ENCODE measurements around the gene SZT2. TPM values are rescaled to one million over a fixed set of nuclear protein-coding genes. Genes with fewer than 3 reads are reported as not detected.
"Not testable (repeated sequence)": the region's sequence is repeated elsewhere in the genome, so short reads cannot be mapped to it uniquely, and the experiment has no call there.

The SZT2 gene
- total RNA-seq, 2 experiments from 2014 or later: 34.4 to 36.7 TPM

DNA sequence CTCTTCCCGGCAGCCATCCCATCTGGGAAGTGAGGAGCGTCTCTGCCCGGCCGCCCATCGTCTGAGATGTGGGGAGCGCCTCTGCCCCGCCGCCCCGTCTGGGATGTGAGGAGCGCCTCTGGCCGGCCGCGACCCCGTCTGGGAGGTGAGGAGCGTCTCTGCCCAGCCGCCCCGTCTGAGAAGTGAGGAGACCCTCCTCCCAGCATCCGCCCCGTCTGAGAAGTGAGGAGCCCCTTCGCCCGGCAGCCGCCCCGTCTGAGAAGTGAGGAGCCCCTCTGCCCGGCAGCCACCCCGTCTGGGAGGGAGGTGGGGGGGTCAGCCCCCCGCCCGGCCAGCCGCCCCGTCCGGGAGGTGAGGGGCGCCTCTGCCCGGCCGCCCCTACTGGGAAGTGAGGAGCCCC lies 112.1 kb downstream of the SZT2 start:
- CTCF ChIA-PET, POLR2A ChIA-PET: not testable (repeated sequence)

DNA sequence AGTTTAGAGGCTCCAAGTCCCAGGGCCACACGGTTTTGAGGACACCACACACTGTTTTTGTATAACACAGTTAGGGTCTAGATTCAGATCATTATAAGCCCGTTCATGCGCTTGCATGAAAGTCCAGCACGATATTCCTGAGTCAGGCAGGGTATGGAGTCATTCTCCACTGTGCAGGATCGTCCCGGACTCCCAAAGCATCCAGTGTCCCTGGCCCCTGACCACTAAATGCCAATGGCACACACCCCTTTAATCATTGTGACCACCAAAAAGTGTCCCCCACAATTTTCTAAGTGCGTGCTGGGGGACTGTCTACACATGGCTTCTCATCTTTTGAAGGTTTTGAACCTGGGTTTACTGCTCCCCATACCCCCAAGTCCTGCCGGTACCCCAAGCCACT lies 113.8 kb downstream of the SZT2 start:
- ChIA-PET POLR2A (no interaction called here), CTCF (no interaction called here)

Other genes with a start within 250 kb of the SZT2 start
- 100 to 1,000 TPM; 165 TPM for gene EBNA1BP2, start 217.6 kb upstream of the SZT2 start, total RNA-seq
- under 1 TPM; 0.25 to 0.42 TPM for gene CFAP57, start 217.6 kb upstream of the SZT2 start, total RNA-seq
- not detected for gene TMEM125, start 119.9 kb upstream of the SZT2 start, total RNA-seq
- gene C1orf210, start 104.3 kb upstream of the SZT2 start, total RNA-seq: not detected
- gene TIE1, start 88.9 kb upstream of the SZT2 start, total RNA-seq: under 1 TPM; 0.44 to 0.59 TPM
- not detected for gene MPL, start 52.1 kb upstream of the SZT2 start, total RNA-seq
- 100 to 1,000 TPM; 141 to 148 TPM for gene CDC20, start 30.9 kb upstream of the SZT2 start, total RNA-seq
- gene ELOVL1, start 21.9 kb upstream of the SZT2 start, total RNA-seq: 10 to 100 TPM; 81.2 to 84.7 TPM
- gene MED8, start 99 bp upstream of the SZT2 start, total RNA-seq: 10 to 100 TPM; 39.6 to 39.7 TPM
- 1 to 10 TPM; 4.8 to 5.0 TPM for gene HYI, start 64.0 kb downstream of the SZT2 start, total RNA-seq
- gene PTPRF, start 141.0 kb downstream of the SZT2 start, total RNA-seq: under 1 TPM; 0.67 to 0.86 TPM